Measurements from ENCODE around the gene CCL2.
A peak's percentile ranks its signal among the peaks of the same experiment; 100 is the strongest.

CCL2 gene

DNA sequence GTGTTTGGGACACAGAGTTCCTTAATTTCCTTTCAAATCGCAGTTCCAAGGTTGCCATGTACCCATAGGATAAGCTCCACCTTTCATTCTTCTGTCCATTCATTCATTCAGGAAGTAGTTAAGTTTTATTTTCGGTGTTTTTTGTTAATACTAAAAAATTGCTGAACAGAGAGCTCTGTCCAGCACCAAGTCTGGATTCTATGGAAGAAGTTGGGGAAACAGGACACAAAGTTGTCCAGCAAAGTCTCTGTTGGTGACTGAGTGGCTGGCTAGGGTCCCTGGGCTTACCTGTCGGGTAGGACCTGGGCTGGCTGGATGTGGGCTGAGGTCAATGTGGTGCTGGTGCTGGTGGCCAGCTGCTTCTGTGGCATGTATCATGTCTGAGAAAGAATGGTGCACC, 17.6 kb upstream of the CCL2 start:
- Histone ChIP-seq H3K9me3 (ENCODE audit: control insufficient read depth in 2 of 2, low read length in 2 of 2) (no peaks in the 10 kb centered on the region), H3K27ac (ENCODE audit: low read depth in 2 of 2, low read length in 2 of 2) (no peak overlapping the region), H3K4me1 (ENCODE audit: control insufficient read depth in 2 of 2, insufficient read depth in 2 of 2, low read length in 2 of 2) (peaks cover 5 to 9% of the 10 kb centered on the region in 2 donors), H3K4me3 (ENCODE audit: low read length in 2 of 2) (no peak overlapping the region), H3K36me3 (ENCODE audit: control insufficient read depth in 2 of 2, insufficient read depth in 2 of 2, low read length in 2 of 2) (no peaks in the 10 kb centered on the region), H3K9ac (ENCODE audit: low read depth in 1 of 2, low read length in 2 of 2) (no peak overlapping the region), H3K27me3 (ENCODE audit: control insufficient read depth in 2 of 2, insufficient read depth in 2 of 2, low read length in 2 of 2) (no peaks in the 10 kb centered on the region)

DNA sequence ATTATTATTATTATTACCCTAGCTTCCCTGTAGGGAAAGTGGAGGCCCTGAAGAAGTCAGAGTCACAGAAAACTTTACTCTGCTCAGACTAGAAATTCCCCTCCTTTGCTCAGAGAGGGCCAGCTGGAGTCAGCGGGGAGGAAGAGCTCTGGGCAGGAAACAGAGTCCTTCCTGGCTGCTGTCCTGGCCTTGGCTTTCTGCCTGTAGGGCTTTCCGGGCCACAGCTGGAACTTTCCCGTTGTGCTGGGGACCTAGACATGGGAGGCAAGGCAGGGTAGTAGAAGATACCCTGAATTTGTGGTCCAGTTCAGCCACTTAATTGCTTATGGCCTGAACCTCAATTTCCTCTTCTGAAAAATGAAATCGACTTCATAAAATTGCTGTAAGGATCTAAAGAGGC, 14.0 kb upstream of the CCL2 start:
- H3K4me1 ChIP-seq (ENCODE audit: control insufficient read depth in 2 of 2, insufficient read depth in 2 of 2, low read length in 2 of 2) = no peaks in the 10 kb centered on the region
- H3K9ac ChIP-seq (ENCODE audit: low read depth in 1 of 2, low read length in 2 of 2) = no peak overlapping the region
- no peaks in the 10 kb centered on the region for H3K36me3 ChIP-seq (ENCODE audit: control insufficient read depth in 2 of 2, insufficient read depth in 2 of 2, low read length in 2 of 2)
- no peaks in the 10 kb centered on the region for H3K9me3 ChIP-seq (ENCODE audit: control insufficient read depth in 2 of 2, low read length in 2 of 2)
- H3K4me3 ChIP-seq (ENCODE audit: low read length in 2 of 2) = no peak overlapping the region
- peak overlapping the region in 1 of 2 donors; percentile 48 for H3K27ac ChIP-seq (ENCODE audit: low read depth in 2 of 2, low read length in 2 of 2)
- no peaks in the 10 kb centered on the region for H3K27me3 ChIP-seq (ENCODE audit: control insufficient read depth in 2 of 2, insufficient read depth in 2 of 2, low read length in 2 of 2)

DNA sequence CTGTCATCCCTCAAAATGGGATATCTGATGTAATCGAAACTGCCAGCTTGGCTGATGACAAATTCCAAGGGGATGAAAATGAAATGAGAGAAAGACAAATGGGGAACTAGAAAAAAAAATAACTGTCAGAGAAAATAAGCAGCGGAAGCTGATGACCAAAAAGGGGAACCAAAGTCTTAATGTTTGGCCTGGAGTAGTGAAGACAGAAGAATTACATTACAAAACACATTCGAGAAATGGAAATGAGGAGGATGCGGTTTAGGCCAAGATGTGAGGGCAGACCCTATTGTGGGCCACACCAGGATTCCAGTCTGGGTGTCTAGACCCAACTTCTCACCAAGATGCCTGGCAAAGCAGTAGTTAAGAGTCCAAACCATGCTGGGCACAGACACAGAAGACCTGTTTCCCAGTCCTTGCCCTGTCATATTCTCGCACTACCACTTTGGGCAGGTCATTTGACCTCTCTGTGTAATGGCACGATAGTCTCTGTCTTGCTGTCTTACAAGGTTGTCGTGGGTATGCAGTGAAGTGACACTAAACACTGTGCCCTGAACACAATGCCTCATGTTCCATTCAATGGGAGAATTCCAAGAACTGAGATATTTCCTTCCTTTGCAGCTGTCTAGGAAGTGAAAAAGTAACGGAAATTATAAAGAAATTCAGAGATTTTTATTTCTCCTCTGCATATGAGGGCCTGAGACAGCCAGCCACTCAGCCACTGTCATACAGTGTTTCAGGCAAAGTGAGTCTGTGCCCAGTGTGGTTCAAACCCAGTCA, 12.3 kb upstream of the CCL2 start:
- H3K4me1 ChIP-seq (ENCODE audit: control insufficient read depth in 2 of 2, insufficient read depth in 2 of 2, low read length in 2 of 2) = peaks cover 0 to 4% of the 10 kb centered on the region in 2 donors
- no peaks in the 10 kb centered on the region for H3K9me3 ChIP-seq (ENCODE audit: control insufficient read depth in 2 of 2, low read length in 2 of 2)
- H3K36me3 ChIP-seq (ENCODE audit: control insufficient read depth in 2 of 2, insufficient read depth in 2 of 2, low read length in 2 of 2) = no peaks in the 10 kb centered on the region
- H3K27ac ChIP-seq (ENCODE audit: low read depth in 2 of 2, low read length in 2 of 2) = peak overlapping the region; percentile 31 to 49
- H3K27me3 ChIP-seq (ENCODE audit: control insufficient read depth in 2 of 2, insufficient read depth in 2 of 2, low read length in 2 of 2) = no peaks in the 10 kb centered on the region
- no peak overlapping the region for H3K4me3 ChIP-seq (ENCODE audit: low read length in 2 of 2)
- H3K9ac ChIP-seq (ENCODE audit: low read depth in 1 of 2, low read length in 2 of 2) = no peak overlapping the region

DNA sequence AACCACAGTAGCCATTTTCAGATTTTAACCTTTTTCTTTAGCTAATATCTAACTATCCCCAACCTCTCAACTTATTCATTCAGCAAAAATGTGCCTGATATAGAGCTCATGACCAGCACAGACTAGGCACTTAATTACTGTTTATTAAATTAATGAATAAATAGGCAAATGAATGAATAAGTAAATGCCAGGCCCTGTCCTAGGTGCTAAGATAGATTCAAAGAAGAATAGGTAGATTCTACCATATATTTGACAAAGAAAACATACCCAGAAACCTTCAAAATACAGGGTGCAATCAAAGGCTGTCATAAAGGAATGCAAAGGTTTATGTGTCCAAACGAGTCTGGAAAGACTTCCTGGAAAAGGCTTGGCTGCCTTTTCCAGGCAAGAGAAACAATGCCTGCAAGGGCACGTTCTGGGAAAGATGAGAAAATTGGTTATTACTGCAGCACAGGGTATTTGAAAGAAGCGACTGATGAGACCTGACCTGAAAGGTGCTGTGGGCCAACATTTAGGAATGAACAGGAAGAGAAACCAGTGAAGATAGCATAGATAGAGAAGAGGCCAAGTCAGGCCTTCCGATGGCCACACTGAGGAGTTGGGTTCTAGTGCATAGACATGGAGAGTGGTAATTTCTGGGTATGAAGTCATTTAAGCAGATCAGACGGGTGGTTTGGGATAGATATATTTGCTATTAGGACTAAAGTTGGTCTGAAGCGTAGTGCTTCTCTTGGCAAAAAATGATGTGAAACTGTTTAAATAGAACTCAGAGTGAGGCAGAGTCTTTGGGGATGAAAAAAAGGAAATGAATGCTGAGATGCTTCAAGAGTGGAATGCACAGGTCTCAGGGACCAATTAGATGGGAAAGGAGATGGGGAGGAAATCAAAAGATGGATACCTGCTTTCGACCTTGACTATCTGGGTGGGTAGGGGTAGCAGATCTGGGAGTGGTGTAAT, 11.4 kb upstream of the CCL2 start:
- H3K9ac ChIP-seq (ENCODE audit: low read depth in 1 of 2, low read length in 2 of 2) = no peak overlapping the region
- H3K27me3 ChIP-seq (ENCODE audit: control insufficient read depth in 2 of 2, insufficient read depth in 2 of 2, low read length in 2 of 2) = no peaks in the 10 kb centered on the region
- H3K27ac ChIP-seq (ENCODE audit: low read depth in 2 of 2, low read length in 2 of 2) = peak overlapping the region in 1 of 2 donors; percentile 49
- no peak overlapping the region for H3K4me3 ChIP-seq (ENCODE audit: low read length in 2 of 2)
- peaks cover 0 to 5% of the 10 kb centered on the region in 2 donors for H3K4me1 ChIP-seq (ENCODE audit: control insufficient read depth in 2 of 2, insufficient read depth in 2 of 2, low read length in 2 of 2)
- H3K9me3 ChIP-seq (ENCODE audit: control insufficient read depth in 2 of 2, low read length in 2 of 2) = no peaks in the 10 kb centered on the region
- H3K36me3 ChIP-seq (ENCODE audit: control insufficient read depth in 2 of 2, insufficient read depth in 2 of 2, low read length in 2 of 2) = no peaks in the 10 kb centered on the region

DNA sequence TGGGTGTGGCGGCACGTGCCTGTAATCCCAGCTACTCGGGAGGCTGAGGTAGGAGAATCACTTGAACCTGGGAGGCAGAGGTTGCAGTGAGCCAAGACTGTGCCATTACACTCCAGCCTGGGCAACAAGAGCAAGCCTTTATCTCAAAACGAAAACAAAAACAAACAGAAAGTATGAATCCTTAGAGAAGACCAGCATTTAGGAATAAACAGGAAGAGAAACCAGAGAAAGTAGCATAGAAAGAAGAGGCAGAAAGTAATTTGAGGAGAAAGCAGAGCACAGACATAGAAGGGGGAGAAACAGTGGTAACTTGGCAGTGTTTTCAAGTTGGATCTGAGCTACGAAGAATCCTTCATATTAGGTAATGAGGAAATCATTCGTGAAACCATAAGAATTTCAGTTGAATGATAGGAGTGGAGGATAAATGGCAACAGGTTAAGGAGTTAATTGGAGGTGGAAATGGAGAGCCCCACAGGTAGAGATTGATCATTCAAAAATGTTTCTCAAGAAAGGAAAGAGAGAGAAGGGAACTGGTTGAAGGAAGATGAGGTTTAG, 9.7 kb upstream of the CCL2 start:
- Histone ChIP-seq H3K27me3 (ENCODE audit: control insufficient read depth in 2 of 2, insufficient read depth in 2 of 2, low read length in 2 of 2) (no peaks in the 10 kb centered on the region), H3K4me1 (ENCODE audit: control insufficient read depth in 2 of 2, insufficient read depth in 2 of 2, low read length in 2 of 2) (peaks cover 0 to 6% of the 10 kb centered on the region in 2 donors), H3K36me3 (ENCODE audit: control insufficient read depth in 2 of 2, insufficient read depth in 2 of 2, low read length in 2 of 2) (no peaks in the 10 kb centered on the region), H3K9me3 (ENCODE audit: control insufficient read depth in 2 of 2, low read length in 2 of 2) (no peaks in the 10 kb centered on the region), H3K4me3 (ENCODE audit: low read length in 2 of 2) (no peak overlapping the region), H3K9ac (ENCODE audit: low read depth in 1 of 2, low read length in 2 of 2) (no peak overlapping the region), H3K27ac (ENCODE audit: low read depth in 2 of 2, low read length in 2 of 2) (peak overlapping the region in 1 of 2 donors; percentile 16)

DNA sequence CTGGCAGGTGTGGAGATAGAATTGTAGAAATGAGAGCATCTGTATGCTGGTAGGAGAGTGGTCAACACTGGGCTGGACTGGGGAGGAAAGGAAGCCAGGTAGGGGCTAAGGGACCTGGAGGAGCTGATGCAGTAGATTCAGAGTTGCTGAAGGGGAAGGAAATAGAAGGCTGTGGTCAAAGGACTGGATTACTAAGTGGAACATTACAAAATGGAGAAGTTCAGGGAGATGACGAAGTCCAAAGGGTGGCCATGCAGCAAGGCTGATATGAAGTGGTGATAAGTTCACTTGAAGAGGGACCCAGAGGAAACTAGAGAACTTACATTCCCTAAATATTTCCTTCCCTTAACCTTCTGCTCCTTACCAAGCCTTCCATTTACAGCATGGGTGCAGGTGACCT, 8.6 kb upstream of the CCL2 start:
- Histone ChIP-seq H3K27me3 (ENCODE audit: control insufficient read depth in 2 of 2, insufficient read depth in 2 of 2, low read length in 2 of 2) (no peaks in the 10 kb centered on the region), H3K4me1 (ENCODE audit: control insufficient read depth in 2 of 2, insufficient read depth in 2 of 2, low read length in 2 of 2) (peaks cover 0 to 7% of the 10 kb centered on the region in 2 donors), H3K36me3 (ENCODE audit: control insufficient read depth in 2 of 2, insufficient read depth in 2 of 2, low read length in 2 of 2) (no peaks in the 10 kb centered on the region), H3K27ac (ENCODE audit: low read depth in 2 of 2, low read length in 2 of 2) (peak overlapping the region in 1 of 2 donors; percentile 28), H3K4me3 (ENCODE audit: low read length in 2 of 2) (no peak overlapping the region), H3K9me3 (ENCODE audit: control insufficient read depth in 2 of 2, low read length in 2 of 2) (no peaks in the 10 kb centered on the region), H3K9ac (ENCODE audit: low read depth in 1 of 2, low read length in 2 of 2) (no peak overlapping the region)

DNA sequence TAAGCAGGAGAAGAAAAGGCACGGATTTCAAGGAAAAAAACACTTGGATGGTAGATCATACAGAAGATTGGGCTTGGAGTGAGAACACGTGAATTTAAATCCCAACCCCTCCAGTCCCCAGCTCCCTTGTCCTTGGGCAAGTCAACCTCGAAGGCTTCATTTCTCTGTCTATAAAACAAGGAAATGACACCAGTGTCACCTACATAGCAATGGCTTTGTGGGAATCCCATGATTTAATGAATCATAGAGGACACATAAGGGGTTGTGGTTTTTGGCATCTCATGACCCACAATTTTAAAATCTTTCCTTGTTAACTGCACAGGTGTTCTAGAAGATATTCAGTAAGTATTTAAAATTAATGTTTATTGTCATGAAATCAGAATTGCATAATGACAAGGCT, 8.2 kb upstream of the CCL2 start:
- peaks cover 4 to 9% of the 10 kb centered on the region in 2 donors for H3K4me1 ChIP-seq (ENCODE audit: control insufficient read depth in 2 of 2, insufficient read depth in 2 of 2, low read length in 2 of 2)
- no peak overlapping the region for H3K9ac ChIP-seq (ENCODE audit: low read depth in 1 of 2, low read length in 2 of 2)
- H3K36me3 ChIP-seq (ENCODE audit: control insufficient read depth in 2 of 2, insufficient read depth in 2 of 2, low read length in 2 of 2) = no peaks in the 10 kb centered on the region
- no peak overlapping the region for H3K27ac ChIP-seq (ENCODE audit: low read depth in 2 of 2, low read length in 2 of 2)
- no peak overlapping the region for H3K4me3 ChIP-seq (ENCODE audit: low read length in 2 of 2)
- no peaks in the 10 kb centered on the region for H3K27me3 ChIP-seq (ENCODE audit: control insufficient read depth in 2 of 2, insufficient read depth in 2 of 2, low read length in 2 of 2)
- H3K9me3 ChIP-seq (ENCODE audit: control insufficient read depth in 2 of 2, low read length in 2 of 2) = no peaks in the 10 kb centered on the region

DNA sequence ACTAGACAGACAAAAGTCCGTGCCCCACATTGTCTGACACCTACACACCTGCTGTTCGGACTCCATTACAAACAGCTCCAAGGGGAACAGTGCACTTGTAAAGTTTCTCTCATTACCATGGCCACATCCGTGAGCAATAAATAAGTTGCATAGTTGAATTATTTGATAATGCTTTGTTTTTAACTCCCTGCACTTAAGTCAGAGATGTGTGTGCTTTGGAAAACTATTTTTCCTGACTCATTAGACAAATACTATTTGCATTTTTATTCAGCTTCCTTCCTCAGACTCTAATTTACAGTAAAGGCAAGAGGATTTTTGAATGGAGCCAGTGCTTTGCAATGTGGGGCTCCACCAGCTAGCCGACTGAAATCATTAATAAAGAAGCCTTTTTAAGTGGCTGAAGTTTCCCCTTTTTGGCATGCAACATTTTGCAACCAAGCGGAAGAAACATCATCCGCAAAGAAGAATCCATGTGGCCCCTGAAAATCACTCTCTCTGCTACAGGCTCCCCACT, 6.5 kb upstream of the CCL2 start:
- Histone ChIP-seq H3K27me3 (ENCODE audit: control insufficient read depth in 2 of 2, insufficient read depth in 2 of 2, low read length in 2 of 2) (no peaks in the 10 kb centered on the region), H3K9ac (ENCODE audit: low read depth in 1 of 2, low read length in 2 of 2) (no peak overlapping the region), H3K36me3 (ENCODE audit: control insufficient read depth in 2 of 2, insufficient read depth in 2 of 2, low read length in 2 of 2) (no peaks in the 10 kb centered on the region), H3K4me3 (ENCODE audit: low read length in 2 of 2) (no peak overlapping the region), H3K27ac (ENCODE audit: low read depth in 2 of 2, low read length in 2 of 2) (peak overlapping the region in 1 of 2 donors; percentile 35), H3K4me1 (ENCODE audit: control insufficient read depth in 2 of 2, insufficient read depth in 2 of 2, low read length in 2 of 2) (peaks cover 16 to 20% of the 10 kb centered on the region in 2 donors), H3K9me3 (ENCODE audit: control insufficient read depth in 2 of 2, low read length in 2 of 2) (no peaks in the 10 kb centered on the region)

DNA sequence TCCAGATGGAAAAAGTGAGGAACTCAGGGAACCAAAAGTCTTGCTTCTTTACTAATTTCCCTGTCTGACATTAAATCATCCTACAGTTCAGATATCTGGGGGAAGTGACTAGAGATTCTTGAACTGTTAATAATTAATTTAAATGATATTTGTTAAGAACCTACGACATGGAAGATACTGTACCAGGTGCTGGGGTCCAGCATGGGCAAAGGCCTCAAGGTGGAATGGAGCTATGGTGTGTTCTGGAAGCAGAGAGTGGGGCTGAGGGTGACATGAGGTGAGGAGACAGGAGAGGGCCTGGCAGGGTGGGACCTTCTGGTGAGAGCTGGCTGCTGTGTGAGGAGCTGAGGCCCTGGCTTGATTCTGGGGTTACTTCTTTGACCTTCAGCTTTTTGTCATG, 6.0 kb upstream of the CCL2 start:
- Histone ChIP-seq H3K27me3 (ENCODE audit: control insufficient read depth in 2 of 2, insufficient read depth in 2 of 2, low read length in 2 of 2) (no peaks in the 10 kb centered on the region), H3K4me3 (ENCODE audit: low read length in 2 of 2) (no peak overlapping the region), H3K4me1 (ENCODE audit: control insufficient read depth in 2 of 2, insufficient read depth in 2 of 2, low read length in 2 of 2) (peaks cover 19 to 23% of the 10 kb centered on the region in 2 donors), H3K9ac (ENCODE audit: low read depth in 1 of 2, low read length in 2 of 2) (no peak overlapping the region), H3K36me3 (ENCODE audit: control insufficient read depth in 2 of 2, insufficient read depth in 2 of 2, low read length in 2 of 2) (no peaks in the 10 kb centered on the region), H3K27ac (ENCODE audit: low read depth in 2 of 2, low read length in 2 of 2) (peak overlapping the region in 1 of 2 donors; percentile 38), H3K9me3 (ENCODE audit: control insufficient read depth in 2 of 2, low read length in 2 of 2) (no peaks in the 10 kb centered on the region)
